A172 (cell line): ENCODE results near the gene DENND2A. TPM values are rescaled to one million over a fixed set of nuclear protein-coding genes. Genes with fewer than 3 reads are reported as not detected.
"Not testable (repeated sequence)": the region's sequence is repeated elsewhere in the genome, so short reads cannot be mapped to it uniquely, and the experiment has no call there.

Source experiments
- DNase-seq: peaks from one replicate; pipeline ENCODE4 v3.0.0-alpha.2; 2015; ENCODE audit warnings: low spot score
- total RNA-seq: library from RNA; depleted of rRNA; stranded (reverse); fragments of >200 nt; shearing (Covaris generic); gene quantifications from 2 replicates; pipeline ENCODE4 v1.2.3, GENCODE V29; 2014

DENND2A gene
- total RNA-seq, 1 experiment from 2014 or later, result 3.3 TPM

GRCh38 chr7:140591180-140591902 is 49.3 kb downstream of the DENND2A start:
- peak; percentile 4 for DNase-seq

- no peak for DNase-seq
Observed at GRCh38 chr7:140587243-140587642, 53.4 kb downstream of the DENND2A start.

GRCh38 chr7:140586516-140586915 is 54.1 kb downstream of the DENND2A start:
- DNase-seq, result no peak

GRCh38 chr7:140585333-140585732 is 55.3 kb downstream of the DENND2A start:
- DNase-seq, result no peak

GRCh38 chr7:140584195-140584851 is 56.3 kb downstream of the DENND2A start:
- DNase-seq, result no peak

GRCh38 chr7:140581411-140581810 is 59.2 kb downstream of the DENND2A start:
- DNase-seq, result no peak

GRCh38 chr7:140577651-140578050 is 63.0 kb downstream of the DENND2A start:
- no peak for DNase-seq

- no peak for DNase-seq
Observed at GRCh38 chr7:140576589-140576988, 64.0 kb downstream of the DENND2A start.

GRCh38 chr7:140571538-140572122 is 69.0 kb downstream of the DENND2A start:
- no peak for DNase-seq

GRCh38 chr7:140570120-140570519 is 70.5 kb downstream of the DENND2A start:
- no peak for DNase-seq

GRCh38 chr7:140568021-140568813 is 72.4 kb downstream of the DENND2A start:
- DNase-seq, result no peak

GRCh38 chr7:140566186-140566585 is 74.4 kb downstream of the DENND2A start:
- DNase-seq, result peak; percentile 48

GRCh38 chr7:140565761-140566160 is 74.9 kb downstream of the DENND2A start:
- not testable (repeated sequence) for DNase-seq

GRCh38 chr7:140564643-140565042 is 76.0 kb downstream of the DENND2A start:
- DNase-seq, result no peak

GRCh38 chr7:140562926-140563481 is 77.6 kb downstream of the DENND2A start:
- DNase-seq, result no peak

- no peak for DNase-seq
Observed at GRCh38 chr7:140559410-140559809, 81.2 kb downstream of the DENND2A start.

- peak; percentile 6 for DNase-seq
Observed at GRCh38 chr7:140557809-140558518, 82.6 kb downstream of the DENND2A start.

- DNase-seq, result no peak
Observed at GRCh38 chr7:140557069-140557468, 83.5 kb downstream of the DENND2A start.

GRCh38 chr7:140553236-140553635 is 87.4 kb downstream of the DENND2A start:
- DNase-seq, result not testable (repeated sequence)

GRCh38 chr7:140552240-140552679 is 88.4 kb downstream of the DENND2A start:
- DNase-seq, result no peak
